Endodermal cell (in vitro differentiated cells): ENCODE results near the gene CXCL1. TPM values are rescaled to one million over a fixed set of nuclear protein-coding genes. Genes with fewer than 3 reads are reported as not detected.
"Not testable (repeated sequence)": the region's sequence is repeated elsewhere in the genome, so short reads cannot be mapped to it uniquely, and the experiment has no call there.

Source experiments
- DNase-seq: peaks from one replicate; pipeline ENCODE4 v3.0.0-alpha.2; 2017
- H3K27ac ChIP-seq: 2 replicates; pipeline ENCODE4 v1.5.1; 2013; ENCODE audit warnings: mild to moderate bottlenecking, low read depth, low read length, moderate library complexity
- H3K27me3 ChIP-seq: 2 replicates; pipeline ENCODE4 v1.6.1; 2013; ENCODE audit warnings: mild to moderate bottlenecking, low read length, moderate library complexity; ENCODE audit not compliant: insufficient read depth, control insufficient read depth, poor library complexity, severe bottlenecking
- H3K36me3 ChIP-seq: 2 replicates; pipeline ENCODE4 v1.7.0; 2013; ENCODE audit warnings: mild to moderate bottlenecking, low read length, moderate library complexity; ENCODE audit not compliant: control insufficient read depth, insufficient read depth
- H3K4me1 ChIP-seq: one replicate; pipeline ENCODE4 v1.7.0; 2013; ENCODE audit warnings: low read length; ENCODE audit not compliant: control insufficient read depth, insufficient read depth
- H3K4me3 ChIP-seq: 2 replicates; pipeline ENCODE4 v1.5.1; 2013; ENCODE audit warnings: mild to moderate bottlenecking, low read length, moderate library complexity
- H3K9ac ChIP-seq: 2 replicates; pipeline ENCODE4 v1.6.1; 2013; ENCODE audit warnings: mild to moderate bottlenecking, low read length, moderate library complexity; ENCODE audit not compliant: poor library complexity, severe bottlenecking; ENCODE audit errors: extremely low read depth
- H3K9me3 ChIP-seq: 2 replicates; pipeline ENCODE4 v1.6.1; 2013; ENCODE audit warnings: mild to moderate bottlenecking, low read length, moderate library complexity; ENCODE audit not compliant: control insufficient read depth
- H3K27ac Mint-ChIP-seq: 2 replicates; pipeline ENCODE4 v1.8.0; 2020; ENCODE audit warnings: mixed read lengths
- H3K27me3 Mint-ChIP-seq: 2 replicates; pipeline ENCODE4 v1.8.0; 2021; ENCODE audit warnings: mild to moderate bottlenecking, mixed read lengths; ENCODE audit not compliant: insufficient read depth
- H3K36me3 Mint-ChIP-seq: 2 replicates; pipeline ENCODE4 v1.8.0; 2020; ENCODE audit warnings: low read depth, mixed read lengths
- H3K4me1 Mint-ChIP-seq: 2 replicates; pipeline ENCODE4 v1.8.0; 2020; ENCODE audit warnings: mixed read lengths
- H3K4me3 Mint-ChIP-seq: 2 replicates; pipeline ENCODE4 v1.8.0; 2020; ENCODE audit warnings: mild to moderate bottlenecking, moderate library complexity, mixed read lengths
- H3K9me3 Mint-ChIP-seq: 2 replicates; pipeline ENCODE4 v1.8.0; 2020; ENCODE audit warnings: mild to moderate bottlenecking, mixed read lengths
- CTCF ChIP-seq: fragments of 200-600 bp; sonication (generic); conservative IDR thresholded peaks from 2 replicates; pipeline ENCODE4 v1.5.0; 2021; ENCODE audit warnings: antibody characterized with exemption, mild to moderate bottlenecking
- WGBS, 2 experiments: methylation state at CpG; one replicate each; pipeline versions ENCODE4 v1.1.5 to v1.1.7; 2013; ENCODE audit warnings: missing lambda C conversion rate in 2 of 2, mixed read lengths in 1 of 2; ENCODE audit not compliant: insufficient coverage in 1 of 2, insufficient read length in 1 of 2; 5-methylcytosine and 5-hydroxymethylcytosine counted together
- total RNA-seq, 2 donors: library from RNA; stranded (reverse); fragmentation: NEBNext Ultra II Directional in 1 of 2; extraction: Animal tissue kit (Norgen Biotek cat#: 25700) in 1 of 2; gene quantifications; 2 replicates in 1 of 2; 3 replicates in 1 of 2; pipeline ENCODE4 v1.2.1, GENCODE V29; 2021

Gene CXCL1
- total RNA-seq, 2 donors from 2014 or later = 0.24 TPM; not detected in 1

- Mint-ChIP-seq H3K27me3 (no peaks in the 10 kb centered on the region), H3K9me3 (no peaks in the 10 kb centered on the region), H3K36me3 (no peaks in the 10 kb centered on the region), H3K4me1 (peaks cover 5% of the 10 kb centered on the region), H3K27ac (no peak overlapping the region), H3K4me3 (no peak overlapping the region)
- Histone ChIP-seq H3K9ac (no peak overlapping the region), H3K27me3 (no peaks in the 10 kb centered on the region), H3K4me1 (no peaks in the 10 kb centered on the region), H3K9me3 (no peaks in the 10 kb centered on the region), H3K4me3 (no peak overlapping the region), H3K36me3 (no peaks in the 10 kb centered on the region), H3K27ac (no peak overlapping the region)
- whole genome bisulfite sequencing, 2 experiments = 100% methylated on average over 2 of the region's 2 CpGs; no CpG with 5 or more reads in 1 of the 2 experiments
- no peak for DNase-seq
- TF ChIP-seq CTCF = no peak
Observed at GRCh38 chr4:73896416-73896815, 27.2 kb downstream of the CXCL1 start.

GRCh38 chr4:73897380-73898136, 28.4 kb downstream of the CXCL1 start:
- Histone ChIP-seq H3K27me3 (no peaks in the 10 kb centered on the region), H3K9me3 (no peaks in the 10 kb centered on the region), H3K36me3 (no peaks in the 10 kb centered on the region), H3K27ac (no peak overlapping the region), H3K9ac (no peak overlapping the region), H3K4me1 (no peaks in the 10 kb centered on the region), H3K4me3 (no peak overlapping the region)
- Mint-ChIP-seq H3K36me3 (no peaks in the 10 kb centered on the region), H3K9me3 (no peaks in the 10 kb centered on the region), H3K4me1 (peaks cover 5% of the 10 kb centered on the region), H3K27me3 (no peaks in the 10 kb centered on the region), H3K27ac (no peak overlapping the region), H3K4me3 (no peak overlapping the region)
- no peak for TF ChIP-seq CTCF
- no peak for DNase-seq
- 99% methylated on average over 4 of the region's 4 CpGs; no CpG with 5 or more reads in 1 of the 2 experiments for WGBS, 2 experiments

GRCh38 chr4:73899338-73899737, 30.1 kb downstream of the CXCL1 start:
- not testable (repeated sequence) for H3K9me3 Mint-ChIP-seq, H3K4me3 ChIP-seq, H3K27ac ChIP-seq, H3K27me3 ChIP-seq, DNase-seq, H3K4me3 Mint-ChIP-seq, H3K36me3 ChIP-seq, H3K4me1 ChIP-seq, H3K9me3 ChIP-seq, H3K4me1 Mint-ChIP-seq, H3K27me3 Mint-ChIP-seq, H3K9ac ChIP-seq, H3K27ac Mint-ChIP-seq, H3K36me3 Mint-ChIP-seq
- WGBS, 2 experiments = 98% methylated on average over 3 of the region's 3 CpGs; no CpG with 5 or more reads in 1 of the 2 experiments
